OCI-LY3 (cell line): ENCODE measurements around the gene NXF1.

Experiments used
- H2AFZ ChIP-seq: fragments of 200-600, 300-600 bp; shearing (Covaris generic); 2 replicates; pipeline ENCODE4 v1.6.0; 2014; ENCODE audit warnings: antibody characterized with exemption, low read depth, low read length
- H3K27ac ChIP-seq: fragments of 200-600, 300-600 bp; sonication (generic); 2 replicates; pipeline ENCODE4 v1.5.1; 2014; ENCODE audit warnings: mild to moderate bottlenecking, low read length, moderate library complexity, mixed read lengths
- H3K27me3 ChIP-seq: fragments of 200-600, 300-600 bp; sonication (generic); 2 replicates; pipeline ENCODE4 v1.6.1; 2014; ENCODE audit warnings: low read depth, low read length, mixed read lengths
- H3K36me3 ChIP-seq: fragments of 200-600, 300-600 bp; sonication (generic); replicated peaks from 2 replicates; pipeline ENCODE3; 2014; ENCODE audit warnings: low read depth, low read length, mixed read lengths
- H3K4me1 ChIP-seq: fragments of 300-600, 200-600 bp; sonication (generic); 2 replicates; pipeline ENCODE4 v1.6.1; 2014; ENCODE audit warnings: low read length, mixed read lengths
- H3K4me2 ChIP-seq: fragments of 200-600, 300-600 bp; sonication (generic); 2 replicates; pipeline ENCODE4 v1.6.1; 2014; ENCODE audit warnings: low read length, mixed read lengths
- H3K4me3 ChIP-seq: fragments of 300-600, 200-600 bp; sonication (generic); 2 replicates; pipeline ENCODE4 v1.5.1; 2014; ENCODE audit warnings: antibody characterized with exemption, mild to moderate bottlenecking, low read length, moderate library complexity
- H3K79me2 ChIP-seq: fragments of 300-600, 200-600 bp; shearing (Covaris generic); 2 replicates; pipeline ENCODE4 v1.6.1; 2014; ENCODE audit warnings: mild to moderate bottlenecking, low read length, mixed read lengths
- H3K9ac ChIP-seq: fragments of 300-600, 200-600 bp; shearing (Covaris generic); 2 replicates; pipeline ENCODE4 v1.6.0; 2014; ENCODE audit warnings: mild to moderate bottlenecking, low read length, moderate library complexity
- H3K9me3 ChIP-seq: fragments of 200-600, 300-600 bp; shearing (Covaris generic); 2 replicates; pipeline ENCODE4 v1.6.1; 2014; ENCODE audit warnings: low read length, mixed read lengths; ENCODE audit not compliant: insufficient read depth
- H4K20me1 ChIP-seq: fragments of 200-600, 300-600 bp; sonication (generic); 2 replicates; pipeline ENCODE4 v1.6.1; 2016; ENCODE audit warnings: low read length, mixed read lengths; ENCODE audit not compliant: insufficient read depth
- EZH2phosphoT487 ChIP-seq: fragments of 200-600 bp; shearing (Covaris generic); IDR thresholded peaks from 2 replicates; pipeline ENCODE4 v1.6.1; 2018; ENCODE audit warnings: antibody characterized with exemption, mixed run types, low read depth
- TF ChIP-seq, protein P1 (sequence below): fragments of 200-600, 300-600 bp; sonication (generic); IDR thresholded peaks from 2 replicates; pipeline ENCODE4 v1.5.1; 2014; ENCODE audit warnings: antibody characterized with exemption, low read length, low read depth

The NXF1 gene

DNA sequence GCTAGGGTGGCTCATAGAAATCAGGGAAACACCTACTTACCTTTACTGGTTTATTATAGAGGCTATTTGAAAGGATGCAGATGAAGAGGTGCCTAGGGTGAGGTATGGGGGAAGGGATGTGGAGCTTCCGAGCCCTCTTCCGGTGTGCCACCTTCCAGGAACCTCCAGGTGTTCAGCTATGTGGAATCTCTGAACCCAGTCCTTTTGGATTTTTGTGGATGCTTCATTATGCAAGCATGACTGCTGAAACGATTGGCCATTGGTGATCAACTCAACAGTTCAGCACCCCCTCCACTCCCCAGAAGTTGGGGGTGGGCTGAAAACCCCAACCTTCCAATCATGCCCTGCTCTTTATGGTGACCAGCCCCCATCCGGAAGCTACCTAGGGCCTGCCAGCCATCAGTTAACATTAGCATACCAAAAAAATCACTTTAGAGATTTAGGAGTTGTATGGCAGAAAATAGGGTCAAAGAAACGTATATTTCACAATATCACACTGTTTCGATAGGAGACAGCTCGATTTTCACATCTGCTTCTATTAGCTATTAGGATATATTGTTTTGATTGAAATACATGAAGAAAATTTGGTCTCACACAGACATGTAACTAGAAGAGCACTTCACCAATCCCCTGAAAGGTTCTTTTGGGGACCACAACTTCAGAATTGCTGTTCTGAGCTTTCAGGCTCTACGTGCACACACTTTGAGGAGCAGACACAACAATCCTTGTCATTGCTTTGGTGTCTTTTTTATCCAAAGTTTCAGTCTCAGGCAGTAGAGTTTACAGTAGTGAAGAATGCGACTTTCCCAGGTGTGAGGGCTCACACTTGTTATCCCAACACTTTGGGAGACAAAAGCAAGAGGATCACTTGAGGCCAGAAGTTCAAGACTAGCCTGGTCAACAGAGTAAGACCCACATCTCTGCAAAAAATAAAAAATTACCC lies 47.1 kb downstream of the NXF1 start:
- Histone ChIP-seq H3K27ac (no peak overlapping the region), H3K4me2 (no peak overlapping the region)
- no peak for TF ChIP-seq EZH2phosphoT487

GRCh38 chr11:62755086-62755615 lies 50.1 kb downstream of the NXF1 start:
- no peaks in the 10 kb centered on the region for H3K27me3 ChIP-seq
- no peaks in the 10 kb centered on the region for H3K79me2 ChIP-seq
- H3K27ac ChIP-seq, result no peak overlapping the region
- no peak overlapping the region for H3K4me2 ChIP-seq
- no peak overlapping the region for H3K4me3 ChIP-seq
- H4K20me1 ChIP-seq, result no peaks in the 10 kb centered on the region
- TF ChIP-seq EZH2phosphoT487, result no peak
- TF ChIP-seq, protein P1, sequence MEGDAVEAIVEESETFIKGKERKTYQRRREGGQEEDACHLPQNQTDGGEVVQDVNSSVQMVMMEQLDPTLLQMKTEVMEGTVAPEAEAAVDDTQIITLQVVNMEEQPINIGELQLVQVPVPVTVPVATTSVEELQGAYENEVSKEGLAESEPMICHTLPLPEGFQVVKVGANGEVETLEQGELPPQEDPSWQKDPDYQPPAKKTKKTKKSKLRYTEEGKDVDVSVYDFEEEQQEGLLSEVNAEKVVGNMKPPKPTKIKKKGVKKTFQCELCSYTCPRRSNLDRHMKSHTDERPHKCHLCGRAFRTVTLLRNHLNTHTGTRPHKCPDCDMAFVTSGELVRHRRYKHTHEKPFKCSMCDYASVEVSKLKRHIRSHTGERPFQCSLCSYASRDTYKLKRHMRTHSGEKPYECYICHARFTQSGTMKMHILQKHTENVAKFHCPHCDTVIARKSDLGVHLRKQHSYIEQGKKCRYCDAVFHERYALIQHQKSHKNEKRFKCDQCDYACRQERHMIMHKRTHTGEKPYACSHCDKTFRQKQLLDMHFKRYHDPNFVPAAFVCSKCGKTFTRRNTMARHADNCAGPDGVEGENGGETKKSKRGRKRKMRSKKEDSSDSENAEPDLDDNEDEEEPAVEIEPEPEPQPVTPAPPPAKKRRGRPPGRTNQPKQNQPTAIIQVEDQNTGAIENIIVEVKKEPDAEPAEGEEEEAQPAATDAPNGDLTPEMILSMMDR, result no peak
- no peak overlapping the region for H2AFZ ChIP-seq
- H3K36me3 ChIP-seq, result peaks cover 6% of the 10 kb centered on the region
- no peaks in the 10 kb centered on the region for H3K9me3 ChIP-seq
- H3K4me1 ChIP-seq, result peaks cover 8% of the 10 kb centered on the region
- no peak overlapping the region for H3K9ac ChIP-seq

More for the DNA sequence above, 47.1 kb downstream of the NXF1 start:
- Histone ChIP-seq H3K4me1 (peaks cover 17% of the 10 kb centered on the region), H2AFZ (no peak overlapping the region), H3K9me3 (no peaks in the 10 kb centered on the region), H3K79me2 (peaks cover 15% of the 10 kb centered on the region), H3K36me3 (peaks cover 5% of the 10 kb centered on the region), H4K20me1 (no peaks in the 10 kb centered on the region), H3K4me3 (no peak overlapping the region), H3K27me3 (no peaks in the 10 kb centered on the region), H3K9ac (no peak overlapping the region)

DNA sequence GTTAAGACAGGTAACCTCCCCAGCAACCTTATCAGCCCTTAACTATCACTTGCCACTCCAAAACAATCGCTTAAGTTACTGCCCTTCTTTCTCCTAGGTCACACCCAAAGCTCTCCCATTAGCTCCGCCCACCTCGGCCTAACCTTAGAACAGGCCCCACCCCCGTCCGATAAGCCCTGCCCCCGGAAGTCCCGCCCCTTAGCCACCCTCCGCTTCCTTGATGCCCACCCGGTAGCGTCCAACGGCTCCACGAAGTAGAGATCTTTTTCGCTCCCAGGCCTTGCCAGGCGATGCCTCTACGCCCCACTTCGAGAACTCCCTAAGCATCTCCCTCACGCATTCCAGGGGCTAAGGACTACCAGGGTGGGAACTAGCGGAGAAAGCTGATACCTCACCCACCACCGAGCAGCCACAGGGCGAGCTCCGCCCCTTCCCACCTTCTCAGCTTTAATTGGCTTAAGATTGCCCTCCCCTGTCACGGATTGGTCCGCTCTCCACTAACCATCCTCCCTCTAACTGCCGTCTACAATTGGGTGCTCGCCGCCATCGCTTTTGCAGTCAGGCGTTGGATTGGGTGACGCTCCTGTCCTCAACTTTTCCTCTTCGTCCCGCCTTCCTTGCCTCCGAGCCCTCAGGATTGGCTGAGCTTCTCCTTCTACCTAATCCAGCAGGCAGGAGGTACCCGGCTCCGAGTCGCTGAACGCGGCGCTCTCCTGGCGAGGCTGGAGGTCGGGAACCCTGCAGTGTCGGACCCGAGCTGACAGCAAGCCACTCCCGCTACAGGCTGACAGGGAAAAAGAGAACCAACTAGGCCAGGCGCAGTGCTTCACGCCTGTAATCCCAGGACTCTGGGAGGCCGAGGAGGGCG lies 51.3 kb downstream of the NXF1 start, which contains the start of gene ZBTB3:
TSS of gene ZBTB3 (minus strand) at position 425 of the 868 bp plus-strand sequence. CDS start 496 bp downstream, outside the sequence.
- peak within 1 kb of the TSS; percentile 78 for H3K4me3 ChIP-seq
- peak within 1 kb of the TSS; percentile 71 for H3K9ac ChIP-seq

More for the DNA sequence above, 51.3 kb downstream of the NXF1 start, which contains the start of gene ZBTB3:
- TF ChIP-seq EZH2phosphoT487, result no peak
- TF ChIP-seq, protein P1, result no peak
- Histone ChIP-seq H3K9me3 (no peaks in the 10 kb centered on the region), H3K27me3 (no peaks in the 10 kb centered on the region), H3K79me2 (no peaks in the 10 kb centered on the region), H4K20me1 (no peaks in the 10 kb centered on the region), H3K27ac (peak within 1 kb of the TSS; percentile 60), H3K36me3 (peaks cover 9% of the 10 kb centered on the region), H3K4me2 (peak within 1 kb of the TSS; percentile 81), H2AFZ (peak within 1 kb of the TSS; percentile 94), H3K4me1 (peaks cover 8% of the 10 kb centered on the region)
